Panc1 (cell line): ENCODE measurements around the gene MICALL1. TPM values are rescaled to one million over a fixed set of nuclear protein-coding genes. Genes with fewer than 3 reads are reported as not detected.

Experiments used
- ATAC-seq: fragments of 200-7000 bp; cut with Tn5 transposase; 2 replicates; pipeline ENCODE4 v1.9.1; 2020; ENCODE audit warnings: mild to moderate bottlenecking, moderate library complexity
- BruUV-seq: library from RNA; stranded (reverse); fragments of 400-500 nt; replicated peaks from 2 replicates; lab custom pipeline; 2021; lab: Mats Ljungman, UMichigan
- CTCF ChIA-PET: fragments of 300-600 bp; sonication (Branson Sonifier 250); formaldehyde crosslinking; loops from one replicate; lab custom pipeline; 2022; ENCODE audit warnings: antibody characterized with exemption; lab: Charles Lee
- POLR2A ChIA-PET: fragments of 300-600 bp; sonication (Branson Sonifier 250); formaldehyde crosslinking; loops from one replicate; lab custom pipeline; 2022; ENCODE audit warnings: antibody characterized with exemption; lab: Charles Lee
- DNase-seq: peaks from one replicate; pipeline ENCODE4 v3.0.0-alpha.2; 2010; ENCODE audit warnings: low read depth, low spot score
- H3K27ac ChIP-seq: 2 replicates; pipeline ENCODE4 v1.5.1; 2011; ENCODE audit warnings: mild to moderate bottlenecking, low read length, inconsistent platforms
- H3K27me3 ChIP-seq: fragments of 200-500 bp; sonication (Bioruptor generic); 2 replicates; pipeline ENCODE4 v1.6.0; 2014; ENCODE audit warnings: low read length, inconsistent platforms; ENCODE audit not compliant: control insufficient read depth, insufficient read depth
- H3K36me3 ChIP-seq: fragments of 200-500 bp; sonication (Bioruptor generic); 2 replicates; pipeline ENCODE4 v1.5.1; 2014; ENCODE audit warnings: inconsistent platforms, mild to moderate bottlenecking, low read length, moderate library complexity; ENCODE audit not compliant: control insufficient read depth, insufficient read depth
- H3K4me1 ChIP-seq: 2 replicates; pipeline ENCODE4 v1.5.1; 2011; ENCODE audit warnings: inconsistent platforms, mild to moderate bottlenecking, low read length, moderate library complexity; ENCODE audit not compliant: control insufficient read depth, insufficient read depth
- H3K4me3 ChIP-seq, 2 experiments: 2 replicates each; pipeline ENCODE4 v1.5.1; 2011 to 2012; ENCODE audit warnings: low read depth in 2 of 2, low read length in 2 of 2, mild to moderate bottlenecking in 2 of 2, inconsistent platforms in 1 of 2, moderate library complexity in 1 of 2
- H3K9me3 ChIP-seq: fragments of 200-500 bp; sonication (Bioruptor generic); 2 replicates; pipeline ENCODE4 v1.5.1; 2014; ENCODE audit warnings: low read depth, mild to moderate bottlenecking, inconsistent platforms, low read length, moderate library complexity; ENCODE audit not compliant: control insufficient read depth, insufficient read depth
- POLR2AphosphoS5 ChIP-seq: IDR thresholded peaks from 2 replicates; pipeline ENCODE4 v1.6.1; 2012; ENCODE audit warnings: mild to moderate bottlenecking, low read depth, low read length, moderate library complexity
- SIN3A ChIP-seq: IDR thresholded peaks from 2 replicates; pipeline ENCODE4 v1.6.1; 2012; ENCODE audit warnings: low read depth, mild to moderate bottlenecking, low read length, moderate library complexity, borderline replicate concordance; ENCODE audit not compliant: insufficient read depth
- TCF7L2 ChIP-seq: IDR thresholded peaks from 2 replicates; pipeline ENCODE4 v1.6.1; 2011; ENCODE audit warnings: mild to moderate bottlenecking, low read depth, low read length, inconsistent platforms
- in situ Hi-C: cut with HindIII; loops from 2 replicates; pipeline ENCODE4 v1.10.0; 2016; ENCODE audit warnings: low sequenced_read_pairs, low pct_unique_long_range_greater_than_20kb
- intact Hi-C: fragments of 100-400 bp; cut with micrococcal nuclease; formaldehyde crosslinking; loops from one replicate; pipeline ENCODE4 v1.10.0; 2022; ENCODE audit not compliant: unreplicated experiment
- total RNA-seq: library from RNA; stranded (reverse); gene quantifications from one replicate; pipeline ENCODE4 v1.2.1, GENCODE V29; 2021; ENCODE audit not compliant: unreplicated experiment
- TF ChIP-seq, protein P1 (sequence below): fragments of 450-650 bp; IDR thresholded peaks from 2 replicates; pipeline ENCODE4 v1.5.1; 2017; ENCODE audit warnings: mild to moderate bottlenecking
- TF ChIP-seq, protein P2 (sequence below), 2 experiments: IDR thresholded peaks; 2 replicates each; pipeline ENCODE4 v1.6.1; 2011 to 2012; ENCODE audit warnings: low read depth in 2 of 2, control low read depth in 1 of 2, low read length in 1 of 2, mild to moderate bottlenecking in 1 of 2, moderate library complexity in 1 of 2; ENCODE audit not compliant: insufficient read depth in 1 of 2

The MICALL1 gene
- total RNA-seq, 1 experiment from 2014 or later, result 34.5 TPM

DNA sequence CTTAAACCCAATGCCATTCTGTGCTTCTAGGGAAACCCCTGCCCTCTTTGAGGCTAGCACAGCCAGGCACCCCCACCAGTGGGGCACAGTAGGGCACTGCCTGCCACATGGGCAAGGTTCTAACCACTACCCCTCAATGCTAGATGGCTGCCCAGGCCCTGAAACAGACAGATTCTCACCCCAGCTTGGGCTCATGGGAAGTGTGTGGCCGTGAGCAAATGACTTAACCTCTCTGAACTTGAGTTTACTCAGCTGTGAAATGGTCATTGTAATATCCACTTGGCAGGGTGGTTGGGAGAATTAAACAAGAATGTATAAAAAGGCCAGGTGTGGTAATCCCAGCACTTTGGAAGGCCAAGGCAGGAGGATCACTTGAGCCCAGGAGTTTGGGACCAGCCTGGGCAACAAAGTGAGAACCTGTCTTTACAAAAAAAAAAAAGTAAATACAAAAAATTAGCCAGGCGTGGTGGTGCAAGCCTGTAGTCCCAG, 24.9 kb downstream of the MICALL1 start:
- no peaks in the 10 kb centered on the region for H3K27me3 ChIP-seq
- H3K4me3 ChIP-seq, result no peak overlapping the region
- ChIA-PET POLR2A (no interaction called here), CTCF (interaction anchor here (0.7 to 1.0 kb wide), 2 partner anchors 25 to 33 kb away, joined by 3 read pairs; partner anchors contain the start of gene MICALL1)
- DNase-seq, result no peak
- no TSS peak for BruUV-seq
- intact Hi-C loops, result no loop called here
- no peak overlapping the region for H3K27ac ChIP-seq
- TF ChIP-seq, protein P1, sequence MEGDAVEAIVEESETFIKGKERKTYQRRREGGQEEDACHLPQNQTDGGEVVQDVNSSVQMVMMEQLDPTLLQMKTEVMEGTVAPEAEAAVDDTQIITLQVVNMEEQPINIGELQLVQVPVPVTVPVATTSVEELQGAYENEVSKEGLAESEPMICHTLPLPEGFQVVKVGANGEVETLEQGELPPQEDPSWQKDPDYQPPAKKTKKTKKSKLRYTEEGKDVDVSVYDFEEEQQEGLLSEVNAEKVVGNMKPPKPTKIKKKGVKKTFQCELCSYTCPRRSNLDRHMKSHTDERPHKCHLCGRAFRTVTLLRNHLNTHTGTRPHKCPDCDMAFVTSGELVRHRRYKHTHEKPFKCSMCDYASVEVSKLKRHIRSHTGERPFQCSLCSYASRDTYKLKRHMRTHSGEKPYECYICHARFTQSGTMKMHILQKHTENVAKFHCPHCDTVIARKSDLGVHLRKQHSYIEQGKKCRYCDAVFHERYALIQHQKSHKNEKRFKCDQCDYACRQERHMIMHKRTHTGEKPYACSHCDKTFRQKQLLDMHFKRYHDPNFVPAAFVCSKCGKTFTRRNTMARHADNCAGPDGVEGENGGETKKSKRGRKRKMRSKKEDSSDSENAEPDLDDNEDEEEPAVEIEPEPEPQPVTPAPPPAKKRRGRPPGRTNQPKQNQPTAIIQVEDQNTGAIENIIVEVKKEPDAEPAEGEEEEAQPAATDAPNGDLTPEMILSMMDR, result peak; percentile 24
- TF ChIP-seq POLR2AphosphoS5, result no peak
- peaks cover 11% of the 10 kb centered on the region for H3K4me1 ChIP-seq
- ATAC-seq, result no peak
- no peaks in the 10 kb centered on the region for H3K9me3 ChIP-seq
- in situ Hi-C loops, result no loop called here
- H3K36me3 ChIP-seq, result no peaks in the 10 kb centered on the region

DNA sequence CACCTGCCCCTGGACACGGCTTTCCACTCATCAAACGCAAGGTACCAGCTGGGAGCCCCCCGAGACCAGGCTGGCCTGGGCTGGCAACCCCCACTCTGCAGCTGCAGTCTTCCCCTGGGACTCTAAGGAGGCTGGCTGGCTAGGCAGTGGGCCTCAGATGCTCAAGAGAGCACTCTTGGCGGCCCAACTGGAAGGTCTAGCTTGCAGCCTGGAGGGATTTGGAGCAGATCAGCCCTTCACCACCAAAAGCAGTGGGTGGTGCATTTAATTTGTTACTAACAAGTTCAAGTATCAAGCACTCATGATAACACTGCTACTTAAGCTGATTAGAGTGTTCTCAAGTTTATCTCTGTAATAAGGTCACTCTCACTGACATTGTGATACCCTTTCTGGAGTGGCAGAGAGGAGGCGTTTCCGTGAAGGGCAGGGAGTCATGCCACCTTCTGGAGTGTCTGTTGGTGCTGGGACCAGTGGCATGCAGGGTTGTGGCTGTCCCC, 25.8 kb downstream of the MICALL1 start:
- TF ChIP-seq, protein P1, result no peak
- TF ChIP-seq POLR2AphosphoS5 (no peak), SIN3A (no peak), TCF7L2 (no peak)
- TF ChIP-seq, protein P2, sequence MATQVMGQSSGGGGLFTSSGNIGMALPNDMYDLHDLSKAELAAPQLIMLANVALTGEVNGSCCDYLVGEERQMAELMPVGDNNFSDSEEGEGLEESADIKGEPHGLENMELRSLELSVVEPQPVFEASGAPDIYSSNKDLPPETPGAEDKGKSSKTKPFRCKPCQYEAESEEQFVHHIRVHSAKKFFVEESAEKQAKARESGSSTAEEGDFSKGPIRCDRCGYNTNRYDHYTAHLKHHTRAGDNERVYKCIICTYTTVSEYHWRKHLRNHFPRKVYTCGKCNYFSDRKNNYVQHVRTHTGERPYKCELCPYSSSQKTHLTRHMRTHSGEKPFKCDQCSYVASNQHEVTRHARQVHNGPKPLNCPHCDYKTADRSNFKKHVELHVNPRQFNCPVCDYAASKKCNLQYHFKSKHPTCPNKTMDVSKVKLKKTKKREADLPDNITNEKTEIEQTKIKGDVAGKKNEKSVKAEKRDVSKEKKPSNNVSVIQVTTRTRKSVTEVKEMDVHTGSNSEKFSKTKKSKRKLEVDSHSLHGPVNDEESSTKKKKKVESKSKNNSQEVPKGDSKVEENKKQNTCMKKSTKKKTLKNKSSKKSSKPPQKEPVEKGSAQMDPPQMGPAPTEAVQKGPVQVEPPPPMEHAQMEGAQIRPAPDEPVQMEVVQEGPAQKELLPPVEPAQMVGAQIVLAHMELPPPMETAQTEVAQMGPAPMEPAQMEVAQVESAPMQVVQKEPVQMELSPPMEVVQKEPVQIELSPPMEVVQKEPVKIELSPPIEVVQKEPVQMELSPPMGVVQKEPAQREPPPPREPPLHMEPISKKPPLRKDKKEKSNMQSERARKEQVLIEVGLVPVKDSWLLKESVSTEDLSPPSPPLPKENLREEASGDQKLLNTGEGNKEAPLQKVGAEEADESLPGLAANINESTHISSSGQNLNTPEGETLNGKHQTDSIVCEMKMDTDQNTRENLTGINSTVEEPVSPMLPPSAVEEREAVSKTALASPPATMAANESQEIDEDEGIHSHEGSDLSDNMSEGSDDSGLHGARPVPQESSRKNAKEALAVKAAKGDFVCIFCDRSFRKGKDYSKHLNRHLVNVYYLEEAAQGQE (IDR thresholded peaks at IDR 0.05; ENCODE audit: insufficient read depth in 1 of 2, low read depth in 2 of 2, low read length in 1 of 2), result no peak
- ATAC-seq (no peak), DNase-seq (no peak)
- H3K27me3 ChIP-seq, result no peaks in the 10 kb centered on the region
- H3K36me3 ChIP-seq, result no peaks in the 10 kb centered on the region
- no peaks in the 10 kb centered on the region for H3K9me3 ChIP-seq
- intact Hi-C loops (no loop called here), in situ Hi-C loops (no loop called here)
- H3K4me3 ChIP-seq, result no peak overlapping the region
- BruUV-seq, result no TSS peak
- H3K27ac ChIP-seq, result no peak overlapping the region
- CTCF ChIA-PET, result interaction anchor here (1.0 kb wide), 1 partner anchor 26 kb away, joined by 3 read pairs; the partner anchor contains the start of gene MICALL1
- POLR2A ChIA-PET, result interaction anchor here (0.5 kb wide), 1 partner anchor 53 kb away, joined by 3 read pairs; no protein-coding TSS in a partner anchor
- H3K4me1 ChIP-seq, result peaks cover 11% of the 10 kb centered on the region
